ENCODE results near the gene GALNT16. TPM values are rescaled to one million over a fixed set of nuclear protein-coding genes. Genes with fewer than 3 reads are reported as not detected.

GALNT16 gene
- polyA plus RNA-seq, 3 donors, result 4.5 to 7.0 (median 6.4) TPM

DNA sequence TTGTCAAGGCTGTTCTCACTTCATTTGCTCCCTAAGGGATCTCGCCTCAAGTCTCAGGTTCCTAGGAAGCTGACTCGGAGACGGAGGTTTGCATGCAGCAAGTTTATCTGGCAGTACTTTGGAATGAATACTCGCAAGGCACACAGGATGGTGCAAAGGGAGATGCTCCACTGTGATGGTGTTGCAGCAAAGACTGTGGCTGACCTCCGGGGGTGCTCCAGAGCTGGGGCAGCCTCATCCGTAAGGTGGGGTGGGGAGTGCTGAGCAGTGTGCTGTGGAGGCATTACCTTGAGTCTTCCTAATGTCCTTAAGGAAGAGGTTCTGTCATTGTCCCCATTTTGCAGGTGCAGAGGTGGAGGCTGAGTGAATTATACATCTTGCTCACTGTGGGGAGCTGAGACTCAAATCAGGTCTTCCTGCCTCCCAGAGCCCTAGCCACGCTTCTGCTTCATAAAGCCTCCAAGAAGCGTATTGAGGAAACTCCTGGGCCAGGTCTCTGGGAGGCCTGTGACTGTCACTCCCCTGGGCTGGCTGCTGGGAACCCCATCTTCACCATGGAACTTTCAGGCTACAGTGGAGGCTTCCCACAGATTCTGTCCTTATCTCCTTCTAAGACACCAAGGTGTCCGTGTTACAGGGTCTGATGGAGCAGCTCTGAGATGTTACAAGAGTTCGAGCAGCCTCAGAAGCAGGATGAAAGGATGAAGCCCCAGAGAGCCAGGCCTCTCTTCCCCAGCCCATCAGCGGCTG, 39.5 kb downstream of the GALNT16 start:
- DNase-seq (ENCODE audit: extremely low read depth in 1 of 11, low read depth in 9 of 11, low spot score in 4 of 11), result no peak

DNA sequence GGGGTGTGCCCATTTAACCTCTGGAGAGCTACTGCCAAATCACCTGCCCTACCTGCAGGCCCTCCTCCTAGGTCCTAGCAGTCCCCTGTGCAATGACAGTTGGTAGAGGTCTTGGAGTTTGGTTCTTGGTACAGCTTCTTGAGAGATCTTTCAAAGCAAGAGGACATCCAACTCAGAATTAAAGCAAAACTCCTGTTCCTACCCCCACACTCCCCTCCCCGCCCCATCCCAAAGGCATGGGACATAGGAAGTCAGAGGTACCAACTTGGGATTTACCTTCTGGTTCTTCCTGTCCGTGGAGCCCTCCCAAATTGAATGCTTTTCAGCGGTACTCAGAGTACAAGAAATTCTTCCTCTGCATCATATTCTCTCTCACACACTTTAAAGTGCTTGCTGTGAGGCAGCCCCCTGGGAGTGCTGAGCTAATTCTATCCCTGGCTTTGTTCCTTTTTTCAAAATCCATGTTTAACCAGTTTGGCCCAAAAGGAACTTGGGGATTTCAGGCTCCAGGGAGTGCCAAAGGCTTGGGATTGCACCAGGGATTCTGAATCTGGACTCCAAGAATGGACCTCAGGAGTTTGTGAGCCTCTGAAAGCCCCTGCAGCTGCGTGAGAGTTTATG, 40.8 kb downstream of the GALNT16 start:
- no peak for DNase-seq (ENCODE audit: extremely low read depth in 1 of 11, low read depth in 9 of 11, low spot score in 4 of 11)

DNA sequence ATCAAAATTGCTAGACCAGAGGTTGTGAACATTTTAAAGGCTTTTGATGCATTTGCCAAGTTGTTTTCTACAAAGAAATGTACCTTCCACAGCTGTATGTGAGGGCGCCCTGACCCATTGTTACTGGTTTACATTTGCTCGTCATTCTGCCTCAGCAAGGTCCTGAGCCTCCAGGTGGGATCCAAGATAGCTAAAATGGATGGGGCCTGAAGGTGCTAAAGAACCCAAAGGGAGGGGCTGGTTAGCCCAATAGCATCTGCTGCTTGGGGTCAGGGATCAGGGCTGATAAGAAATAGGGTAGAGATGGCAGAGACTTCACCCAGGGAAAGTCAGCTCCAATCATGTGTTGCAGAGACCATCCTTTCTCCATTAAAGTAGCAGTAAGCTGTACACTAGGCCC, 43.1 kb downstream of the GALNT16 start:
- DNase-seq (ENCODE audit: extremely low read depth in 1 of 11, low read depth in 9 of 11, low spot score in 4 of 11), result no peak

DNA sequence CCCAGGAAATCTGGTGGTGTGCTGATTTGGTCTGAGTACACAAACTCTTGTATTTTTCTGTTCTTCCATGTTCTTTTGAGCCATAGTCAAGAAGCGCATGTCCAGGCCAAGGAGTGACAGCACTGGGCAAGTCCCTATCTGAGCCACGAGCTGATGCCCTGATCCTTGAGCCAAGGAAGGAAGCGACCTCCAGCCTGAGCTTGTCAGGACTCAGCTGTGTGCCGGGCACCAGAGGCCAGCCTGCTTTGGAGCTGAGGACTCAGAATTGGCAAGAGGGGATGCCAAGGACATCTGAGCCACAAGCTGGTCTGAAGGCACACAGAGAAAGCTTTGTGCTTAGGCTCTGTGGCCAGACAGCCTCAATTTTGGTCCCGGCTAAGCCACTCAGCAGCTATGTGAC, 52.6 kb downstream of the GALNT16 start:
- no peak for DNase-seq (ENCODE audit: extremely low read depth in 1 of 11, low read depth in 9 of 11, low spot score in 4 of 11)

DNA sequence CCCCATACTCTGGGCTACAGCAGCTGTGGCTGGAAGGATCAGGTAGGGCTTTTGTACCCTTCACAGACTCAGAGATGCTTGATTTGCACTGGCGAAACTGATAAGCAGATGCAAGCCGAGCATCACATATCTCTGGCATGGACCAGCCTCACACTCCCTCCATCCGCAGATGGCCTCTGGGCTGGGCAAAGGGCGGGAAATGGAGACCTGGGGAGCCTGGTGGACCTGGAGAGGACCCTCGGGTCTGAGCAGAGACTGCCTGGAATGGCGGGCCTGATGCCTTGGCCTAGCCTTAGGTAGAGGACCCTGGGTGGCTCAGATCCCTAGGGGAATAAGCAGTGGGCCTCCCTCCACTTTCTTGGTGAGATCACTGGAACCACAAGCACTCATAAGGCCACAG, 53.2 kb downstream of the GALNT16 start:
- no peak for DNase-seq (ENCODE audit: extremely low read depth in 1 of 11, low read depth in 9 of 11, low spot score in 4 of 11)

DNA sequence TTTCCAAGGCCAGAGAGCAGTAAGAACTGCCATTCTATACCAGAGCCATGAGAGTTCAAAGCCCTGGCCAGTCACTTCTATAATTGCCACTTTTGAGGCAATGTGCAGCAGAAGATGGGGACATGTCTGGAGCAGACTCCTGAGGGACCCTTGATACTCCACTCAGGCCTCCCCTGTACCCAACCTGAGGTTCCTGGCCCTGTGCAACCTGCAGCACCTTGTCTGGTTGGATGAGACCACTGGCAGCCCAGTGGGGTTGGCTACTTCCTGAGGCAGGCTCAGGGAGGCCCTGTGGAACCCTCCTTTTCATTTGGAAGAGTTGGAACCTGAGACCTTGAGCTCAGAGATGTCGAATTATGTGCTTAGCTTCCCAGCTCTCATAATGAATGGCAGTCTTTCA, 54.4 kb downstream of the GALNT16 start:
- DNase-seq (ENCODE audit: extremely low read depth in 1 of 11, low read depth in 9 of 11, low spot score in 4 of 11), result no peak

DNA sequence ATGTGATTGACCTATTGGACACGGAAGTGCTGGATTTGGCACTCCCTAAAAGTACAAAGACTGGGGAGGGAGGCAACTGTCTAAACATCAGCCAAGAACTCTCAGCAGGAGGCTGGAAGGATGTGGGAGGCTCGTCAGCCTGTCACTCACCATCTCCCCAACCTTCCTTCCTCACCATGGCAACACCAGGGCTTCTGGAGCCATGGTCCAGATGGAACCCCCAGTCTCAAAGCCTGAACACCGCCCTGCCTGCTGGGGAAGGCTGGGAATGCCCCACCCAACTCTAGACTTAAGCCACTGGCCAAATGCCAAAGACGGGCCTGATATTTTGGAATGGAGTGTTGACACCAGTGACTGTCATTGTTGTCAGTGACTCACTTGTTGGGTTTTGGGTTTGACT, 55.3 kb downstream of the GALNT16 start:
- DNase-seq (ENCODE audit: extremely low read depth in 1 of 11, low read depth in 9 of 11, low spot score in 4 of 11), result peak in 2 of 11 donors; percentile 7

DNA sequence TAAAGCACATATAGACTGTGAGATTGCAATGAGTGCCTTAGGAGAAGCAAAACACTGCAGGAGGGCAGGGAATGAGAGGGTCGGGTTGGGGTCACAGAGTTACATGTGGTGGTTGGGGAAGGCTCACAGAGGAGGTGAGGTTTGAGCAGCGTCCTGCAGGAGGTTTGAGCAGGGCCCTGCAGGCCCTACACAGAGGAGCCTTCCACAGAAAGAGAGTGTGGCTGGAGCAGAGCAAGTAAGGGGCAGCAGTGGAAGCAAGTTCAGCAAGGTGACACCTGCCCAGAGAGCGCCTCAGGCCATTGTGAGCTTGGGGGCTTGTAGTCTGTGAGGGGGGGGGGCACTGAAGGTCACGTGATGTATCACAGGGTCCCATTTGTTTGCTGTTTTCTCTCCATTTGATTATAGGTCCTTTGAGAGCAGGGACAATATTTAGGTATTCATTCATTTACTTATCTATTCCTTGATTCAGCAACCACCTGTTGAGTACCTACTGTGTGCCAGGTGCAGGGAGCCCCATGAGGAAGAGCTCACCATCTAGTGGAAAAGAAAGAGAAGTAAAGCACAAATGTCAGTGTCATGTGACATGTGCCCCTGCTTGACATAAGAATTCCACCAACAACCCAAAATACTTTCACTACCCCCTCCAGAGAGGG, 56.6 kb downstream of the GALNT16 start:
- DNase-seq (ENCODE audit: extremely low read depth in 1 of 11, low read depth in 9 of 11, low spot score in 4 of 11), result no peak

DNA sequence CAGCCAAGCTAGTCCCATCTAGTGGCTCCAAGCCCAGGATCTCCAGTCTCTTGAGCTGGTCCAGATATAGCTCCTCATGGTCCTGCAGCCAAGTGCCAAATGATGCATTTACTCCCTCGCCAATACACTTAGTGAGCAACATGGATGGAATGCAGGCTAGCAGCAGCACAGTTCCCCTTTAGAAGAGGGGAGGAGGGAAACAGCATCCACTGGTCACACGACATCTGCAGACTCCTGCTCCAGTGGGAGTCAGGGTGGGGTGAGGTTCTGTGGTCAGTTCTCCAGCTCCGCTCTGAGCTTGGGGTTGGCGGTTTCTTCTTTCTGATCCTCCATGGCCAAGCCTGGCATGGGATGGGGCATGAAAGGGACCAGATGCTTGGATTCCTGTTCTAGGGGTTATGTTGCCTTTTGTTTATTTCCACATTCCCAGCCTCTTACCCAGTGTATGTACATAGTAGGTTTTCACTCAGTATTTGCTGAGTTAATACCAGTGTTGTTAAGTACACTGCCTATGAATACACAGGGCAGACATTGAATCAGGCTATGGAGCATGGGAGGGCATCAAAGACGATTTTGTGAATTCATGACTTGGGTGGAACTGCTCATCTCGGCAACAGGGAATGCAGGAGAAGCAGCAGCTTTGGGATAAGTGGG, 57.3 kb downstream of the GALNT16 start:
- no peak for DNase-seq (ENCODE audit: extremely low read depth in 1 of 11, low read depth in 9 of 11, low spot score in 4 of 11)

DNA sequence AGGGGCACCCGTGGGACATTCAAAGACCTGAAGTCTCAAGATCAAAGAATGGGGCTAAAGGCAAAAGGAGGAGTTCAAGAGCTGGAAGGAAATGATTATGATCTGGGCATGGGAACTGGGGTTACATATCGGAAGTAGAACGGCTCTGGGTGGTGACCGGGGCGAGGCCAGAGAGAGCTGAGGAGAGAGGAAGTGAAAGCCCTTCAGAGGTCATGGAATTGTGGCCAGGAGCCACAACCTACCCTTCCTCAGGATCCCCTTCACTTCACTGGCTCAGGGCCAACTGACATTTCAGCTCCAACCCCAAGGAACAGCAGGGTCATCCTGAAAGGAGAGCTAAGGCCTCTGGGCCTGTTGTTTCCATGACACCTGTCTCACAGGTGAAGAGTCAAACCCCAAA, 57.8 kb downstream of the GALNT16 start:
- no peak for DNase-seq (ENCODE audit: extremely low read depth in 1 of 11, low read depth in 9 of 11, low spot score in 4 of 11)

DNA sequence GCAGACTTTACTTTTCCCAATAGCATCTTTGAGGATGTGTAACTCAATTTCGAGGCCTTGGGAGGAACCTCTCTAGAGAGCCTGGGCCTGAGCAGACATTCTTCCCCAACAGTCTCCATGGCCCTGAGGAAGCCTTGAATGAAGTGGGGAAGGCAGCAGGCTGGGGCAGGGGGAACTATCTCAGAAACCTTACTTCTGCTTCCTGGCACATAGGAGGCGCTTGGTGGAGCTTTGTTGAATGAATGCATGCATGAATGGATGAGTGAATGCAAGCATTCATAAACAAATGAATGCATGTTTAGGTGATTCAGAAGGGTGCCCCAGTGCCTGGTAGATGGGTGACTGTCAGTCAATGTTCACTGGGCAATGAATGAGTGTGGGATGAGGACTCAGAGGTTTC, 58.3 kb downstream of the GALNT16 start:
- DNase-seq (ENCODE audit: extremely low read depth in 1 of 11, low read depth in 9 of 11, low spot score in 4 of 11), result no peak

DNA sequence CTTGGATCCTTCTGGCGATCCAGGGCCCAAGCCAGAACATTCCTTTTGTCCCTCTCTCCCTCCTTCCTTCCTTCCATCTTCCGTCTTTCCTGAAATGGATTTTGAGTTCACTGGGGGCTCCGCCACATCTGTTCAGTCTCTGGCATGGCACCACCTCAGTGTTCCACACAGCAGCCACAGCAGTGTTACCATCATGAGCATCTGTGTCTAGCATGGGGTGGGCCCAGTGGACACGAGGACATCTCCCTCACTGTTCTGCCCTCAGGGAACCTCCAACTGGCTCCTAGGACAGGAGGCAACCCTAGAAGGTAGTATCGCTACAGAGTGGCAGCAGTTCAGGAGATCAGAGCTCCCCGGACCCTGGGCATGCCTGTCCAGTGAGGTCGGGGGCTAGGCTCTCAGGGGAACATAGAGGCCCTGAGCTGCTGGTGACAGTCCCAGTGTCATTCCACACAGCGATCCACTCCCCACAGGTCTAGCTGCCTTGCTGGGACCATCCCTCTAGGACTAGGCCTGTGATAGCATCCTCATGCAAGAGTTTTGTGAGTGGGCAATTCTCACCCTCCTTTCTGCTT, 59.0 kb downstream of the GALNT16 start:
- no peak for DNase-seq (ENCODE audit: extremely low read depth in 1 of 11, low read depth in 9 of 11, low spot score in 4 of 11)

DNA sequence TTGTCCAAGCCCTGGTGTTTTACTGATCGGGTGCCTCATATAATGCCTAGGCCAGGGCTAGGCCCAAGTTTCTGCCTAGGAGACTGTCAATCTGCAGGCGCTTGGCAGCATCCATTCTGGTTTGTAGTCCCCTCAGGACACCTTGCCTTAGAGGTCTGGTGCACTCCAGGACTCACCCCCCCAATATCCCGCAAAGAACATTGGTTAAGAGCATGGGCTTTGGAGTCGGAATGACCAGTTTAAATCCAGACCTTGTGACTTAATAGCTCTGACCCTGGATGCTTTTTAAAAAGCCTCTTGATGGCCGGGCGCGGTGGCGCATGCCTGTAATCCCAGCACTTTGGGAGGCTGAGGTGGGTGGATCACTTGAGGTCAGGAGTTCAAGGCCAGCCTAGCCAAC, 60.0 kb downstream of the GALNT16 start:
- no peak for DNase-seq (ENCODE audit: extremely low read depth in 1 of 11, low read depth in 9 of 11, low spot score in 4 of 11)

DNA sequence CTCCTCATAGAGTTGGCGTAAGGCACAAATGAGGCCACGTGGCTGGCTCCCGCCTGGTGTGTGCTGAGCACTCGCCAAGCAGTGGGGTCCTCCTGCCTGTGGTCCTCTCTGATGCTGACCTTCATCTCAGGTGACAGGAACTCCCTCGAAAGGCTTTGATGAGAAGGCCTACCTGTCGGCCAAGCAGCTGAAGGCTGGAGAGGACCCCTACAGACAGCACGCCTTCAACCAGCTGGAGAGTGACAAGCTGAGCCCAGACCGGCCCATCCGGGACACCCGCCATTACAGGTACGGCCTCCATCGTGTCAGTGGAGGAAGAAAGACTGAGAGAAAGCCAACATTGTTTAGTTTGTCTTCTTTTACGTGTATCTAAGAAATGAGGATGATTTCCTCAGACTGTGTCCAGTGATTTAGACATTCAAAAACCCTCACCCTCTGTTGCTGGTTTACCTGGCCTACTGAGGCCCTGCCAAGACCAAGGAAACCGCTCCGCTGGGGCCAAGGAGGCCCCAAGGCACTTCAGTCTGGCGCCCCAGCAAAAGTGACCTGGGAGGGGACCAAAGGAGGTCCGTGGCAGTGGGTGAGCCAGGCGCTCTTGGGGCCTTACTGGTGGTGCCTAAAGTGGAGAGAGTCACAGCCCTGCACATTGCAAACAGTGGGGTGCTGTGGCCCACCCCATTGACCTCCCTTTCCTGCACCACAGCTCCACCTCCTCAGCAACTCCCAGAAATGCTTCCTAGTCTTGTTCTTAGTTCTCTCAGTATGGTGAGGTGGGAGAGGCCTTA, 60.8 kb downstream of the GALNT16 start:
- no peak for DNase-seq (ENCODE audit: extremely low read depth in 1 of 11, low read depth in 9 of 11, low spot score in 4 of 11)

DNA sequence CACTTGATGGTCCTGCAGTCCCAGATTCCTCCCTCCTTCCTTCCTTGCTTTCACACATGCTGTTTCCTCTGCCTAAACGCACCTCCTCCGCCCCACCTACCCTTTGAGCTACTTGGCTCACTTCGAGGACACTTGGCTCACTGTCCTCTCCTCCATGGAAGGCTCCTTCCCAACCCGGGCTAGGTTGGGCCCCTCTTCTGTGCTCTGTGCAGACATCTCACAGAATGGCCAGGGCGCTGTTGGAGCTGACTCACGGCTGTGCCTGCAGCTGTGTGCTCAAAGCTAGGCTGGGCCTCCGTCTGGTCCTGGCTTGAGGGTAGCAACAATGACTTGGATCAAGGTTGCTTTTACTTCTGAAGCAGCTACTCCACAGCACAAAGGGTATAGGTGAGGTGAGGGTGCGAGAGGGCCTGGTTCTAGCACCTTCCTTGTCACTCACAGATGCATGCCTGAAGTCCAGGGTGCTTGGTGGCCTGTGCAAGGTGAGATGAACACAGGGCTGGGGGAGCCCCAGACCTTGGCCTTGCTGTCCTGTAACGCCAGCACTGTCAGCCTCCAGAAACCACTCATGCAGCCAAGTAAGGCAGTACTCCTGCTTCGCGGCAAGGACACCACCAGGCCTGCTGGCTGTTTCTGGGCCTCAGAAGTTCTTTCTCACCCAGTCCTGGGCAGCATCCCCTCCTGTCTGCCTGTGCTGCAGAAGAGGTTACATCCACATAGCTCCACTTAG, 61.8 kb downstream of the GALNT16 start:
- DNase-seq (ENCODE audit: extremely low read depth in 1 of 11, low read depth in 9 of 11, low spot score in 4 of 11), result no peak

DNA sequence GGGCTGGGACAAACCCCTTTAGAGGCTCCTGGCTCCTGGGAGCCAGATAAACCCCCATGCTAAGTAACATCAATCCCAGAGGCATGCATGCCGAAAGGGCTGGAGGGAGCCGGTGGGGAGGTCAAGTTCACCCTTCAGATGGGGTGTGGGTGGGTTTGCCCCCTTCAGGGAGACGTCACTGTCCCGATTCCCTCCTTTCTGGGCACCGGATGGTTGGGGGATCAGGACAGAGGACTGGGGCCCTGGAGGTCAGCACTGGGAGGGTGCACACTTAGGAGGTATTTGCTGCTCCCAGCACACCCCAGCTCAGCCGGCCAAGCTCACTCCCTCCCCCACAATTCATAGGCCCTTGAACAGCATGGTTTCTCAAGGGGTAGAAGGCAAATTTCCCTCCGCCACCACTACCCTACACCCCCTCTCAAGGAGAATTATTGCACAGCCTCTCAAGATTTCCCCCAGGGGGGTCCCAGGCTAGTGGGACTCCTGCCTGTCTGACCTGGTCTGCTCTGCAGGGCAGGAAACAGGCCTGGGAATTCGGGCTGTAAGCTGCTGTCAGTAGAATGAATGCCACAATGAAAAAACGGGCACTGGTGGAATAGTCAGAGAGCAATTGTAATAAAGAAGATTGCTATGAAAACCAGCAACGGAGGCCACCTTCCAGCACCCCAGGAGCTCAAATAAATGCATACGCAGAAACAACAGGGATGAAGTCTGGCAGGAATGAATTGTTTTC, 63.5 kb downstream of the GALNT16 start:
- DNase-seq (ENCODE audit: extremely low read depth in 1 of 11, low read depth in 9 of 11, low spot score in 4 of 11), result no peak

DNA sequence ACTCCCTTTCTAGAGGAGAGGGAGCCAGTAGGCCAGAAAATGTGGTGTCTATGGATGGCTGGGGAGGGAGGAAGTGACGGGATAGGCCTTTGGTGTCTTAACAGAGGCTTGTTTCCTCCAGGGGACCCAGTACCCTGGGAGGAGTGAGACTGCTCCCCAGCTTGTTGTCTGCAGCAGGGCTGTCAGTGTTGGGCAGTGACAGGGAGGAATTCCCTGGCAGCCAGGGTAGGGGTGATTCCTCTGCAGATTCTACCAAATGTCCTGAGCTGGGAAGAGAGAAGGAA, 64.0 kb downstream of the GALNT16 start:
- no peak for DNase-seq (ENCODE audit: extremely low read depth in 1 of 11, low read depth in 9 of 11, low spot score in 4 of 11)

DNA sequence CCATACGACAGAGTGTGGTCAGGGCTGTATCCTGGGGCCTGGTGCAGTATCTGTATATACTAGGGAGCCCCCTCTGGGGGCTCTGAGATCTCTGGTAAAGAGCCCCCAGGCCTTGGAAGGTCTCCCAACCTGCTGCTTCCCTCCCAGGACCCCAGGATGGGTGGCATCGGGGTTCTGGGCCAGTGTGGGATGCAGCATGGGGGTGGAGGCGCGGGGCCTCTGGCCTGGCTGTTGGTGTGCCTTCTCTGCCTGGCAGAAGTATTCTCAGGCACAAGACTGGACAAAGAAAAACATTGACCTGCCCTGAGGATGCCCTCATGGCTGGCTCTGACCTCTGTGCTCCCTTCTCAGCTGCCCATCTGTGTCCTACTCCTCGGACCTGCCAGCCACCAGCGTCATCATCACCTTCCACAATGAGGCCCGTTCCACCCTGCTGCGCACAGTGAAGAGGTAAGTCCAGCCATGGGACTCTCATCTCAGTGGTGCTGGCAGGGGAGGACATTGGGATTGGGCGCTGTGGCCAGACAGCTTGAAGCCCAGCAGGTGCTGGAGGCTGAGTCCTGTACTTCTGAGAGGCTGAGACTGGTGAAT, 64.5 kb downstream of the GALNT16 start:
- DNase-seq (ENCODE audit: extremely low read depth in 1 of 11, low read depth in 9 of 11, low spot score in 4 of 11), result no peak
